Right ventricle myocardium superior (tissue), 1 donor: ENCODE data around the gene ERI3. TPM values are rescaled to one million over a fixed set of nuclear protein-coding genes. Genes with fewer than 3 reads are reported as not detected.

ENCODE experiments used
- ATAC-seq: fragments of 200-7000 bp; cut with Tn5 transposase; one replicate; pipeline ENCODE4 v1.9.1; 2020; ENCODE audit warnings: mild to moderate bottlenecking; ENCODE audit not compliant: poor library complexity
- DNase-seq: peaks from one replicate; pipeline ENCODE4 v3.0.0-alpha.2; 2020
- intact Hi-C: fragments of 100-400 bp; cut with DNase I; formaldehyde crosslinking; loops from one replicate; pipeline ENCODE4 v1.11.2; 2022
- total RNA-seq: library from RNA; stranded (reverse); fragmentation: NEBNext Ultra II Directional; extraction: Animal tissue kit (Norgen Biotek cat#: 25700); gene quantifications from one replicate; pipeline ENCODE4 v1.2.1, GENCODE V29; 2021
- donor health status: DM: no; HTN: yes; CAD: no; lungs with severe emphysema.

Gene ERI3
- total RNA-seq, 1 donor from 2014 or later, result 52.3 TPM

GRCh38 chr1:44251989-44252671 lies 102.9 kb downstream of the ERI3 start:
- DNase-seq (no peak), ATAC-seq (no peak)
- intact Hi-C loops, result no loop called here

- ATAC-seq (no peak), DNase-seq (no peak)
- intact Hi-C loops, result no loop called here
Observed at GRCh38 chr1:44251486-44251885, 103.6 kb downstream of the ERI3 start.

GRCh38 chr1:44250068-44250781 lies 104.8 kb downstream of the ERI3 start:
- peak; percentile 66 for DNase-seq
- intact Hi-C loops, result no loop called here
- peak; percentile 87 for ATAC-seq

GRCh38 chr1:44249543-44249942 lies 105.5 kb downstream of the ERI3 start:
- intact Hi-C loops, result no loop called here
- ATAC-seq, result no peak
- peak; percentile 57 for DNase-seq

GRCh38 chr1:44246806-44247205 lies 108.3 kb downstream of the ERI3 start:
- ATAC-seq, result no peak
- no peak for DNase-seq
- intact Hi-C loops, result no loop called here

- no peak for ATAC-seq
- intact Hi-C loops, result no loop called here
- no peak for DNase-seq
Observed at GRCh38 chr1:44244986-44245385, 110.1 kb downstream of the ERI3 start.

GRCh38 chr1:44243782-44244495 lies 111.1 kb downstream of the ERI3 start:
- intact Hi-C loops, result no loop called here
- ATAC-seq, result no peak
- no peak for DNase-seq

- intact Hi-C loops, result no loop called here
- no peak for ATAC-seq
- no peak for DNase-seq
Observed at GRCh38 chr1:44242746-44243145, 112.3 kb downstream of the ERI3 start.

- intact Hi-C loops, result no loop called here
- no peak for DNase-seq
- peak; percentile 58 for ATAC-seq
Observed at GRCh38 chr1:44240802-44241671, 114.0 kb downstream of the ERI3 start.

- intact Hi-C loops, result no loop called here
- DNase-seq (peak; percentile 73), ATAC-seq (peak; percentile 88)
Observed at GRCh38 chr1:44239961-44240371, 115.1 kb downstream of the ERI3 start.

- intact Hi-C loops, result no loop called here
- no peak for DNase-seq
Observed at GRCh38 chr1:44239331-44239960, 115.6 kb downstream of the ERI3 start.

GRCh38 chr1:44238660-44239059 lies 116.4 kb downstream of the ERI3 start:
- DNase-seq, result no peak
- intact Hi-C loops, result no loop called here
- ATAC-seq, result no peak

More at GRCh38 chr1:44239331-44239960, 115.6 kb downstream of the ERI3 start:
- ATAC-seq, result peak; percentile 40

- no peak for DNase-seq
- intact Hi-C loops, result no loop called here
- no peak for ATAC-seq
Observed at GRCh38 chr1:44237721-44238457, 117.2 kb downstream of the ERI3 start.

GRCh38 chr1:44236490-44237272 lies 118.4 kb downstream of the ERI3 start:
- intact Hi-C loops, result no loop called here
- no peak for ATAC-seq
- no peak for DNase-seq

- ATAC-seq, result no peak
- intact Hi-C loops, result no loop called here
- DNase-seq, result no peak
Observed at GRCh38 chr1:44235808-44236207, 119.2 kb downstream of the ERI3 start.

GRCh38 chr1:44233593-44233992 lies 121.5 kb downstream of the ERI3 start:
- ATAC-seq, result no peak
- DNase-seq, result no peak
- intact Hi-C loops, result no loop called here

GRCh38 chr1:44230796-44231195 lies 124.3 kb downstream of the ERI3 start:
- ATAC-seq (no peak), DNase-seq (no peak)
- intact Hi-C loops, result no loop called here
